Mesenchymal stem cell (in vitro differentiated cells and primary cell): ENCODE measurements around the gene YJEFN3.

Experiments
- DNase-seq: peaks from one replicate; pipeline ENCODE4 v3.0.0-alpha.2; 2013
- H2AFZ ChIP-seq: one replicate; pipeline ENCODE4 v1.6.1; 2013; ENCODE audit warnings: low read depth, mild to moderate bottlenecking, control low read depth, inconsistent platforms, low read length, moderate library complexity
- H2AK5ac ChIP-seq: 2 replicates; pipeline ENCODE4 v1.6.1; 2013; ENCODE audit warnings: low read length, moderate library complexity, mild to moderate bottlenecking, inconsistent platforms; ENCODE audit not compliant: severe bottlenecking
- H2BK120ac ChIP-seq: one replicate; pipeline ENCODE4 v1.6.1; 2013; ENCODE audit warnings: low read depth, mild to moderate bottlenecking, inconsistent platforms, low read length, moderate library complexity
- H2BK12ac ChIP-seq, 2 experiments: one replicate each; pipeline ENCODE4 v1.6.1; 2013; ENCODE audit warnings: inconsistent platforms in 2 of 2, low read length in 2 of 2, mild to moderate bottlenecking in 2 of 2, moderate library complexity in 2 of 2, control low read depth in 1 of 2
- H2BK15ac ChIP-seq: one replicate; pipeline ENCODE4 v1.6.1; 2013; ENCODE audit warnings: mild to moderate bottlenecking, low read depth, inconsistent platforms; ENCODE audit not compliant: poor library complexity, severe bottlenecking
- H2BK5ac ChIP-seq: 2 replicates; pipeline ENCODE4 v1.6.1; 2013; ENCODE audit warnings: low read depth, mild to moderate bottlenecking, low read length, control low read depth, inconsistent platforms; ENCODE audit not compliant: poor library complexity, severe bottlenecking
- H3K14ac ChIP-seq, 2 experiments: one replicate each; pipeline ENCODE4 v1.6.1; 2013; ENCODE audit warnings: inconsistent platforms in 2 of 2, low read length in 2 of 2, control low read depth in 1 of 2, mild to moderate bottlenecking in 1 of 2, moderate library complexity in 1 of 2
- H3K18ac ChIP-seq, 2 experiments: one replicate each; pipeline ENCODE4 v1.6.1; 2013; ENCODE audit warnings: inconsistent platforms in 2 of 2, low read length in 2 of 2, control low read depth in 1 of 2, low read depth in 1 of 2, mild to moderate bottlenecking in 1 of 2
- H3K23ac ChIP-seq, 2 experiments: one replicate each; pipeline ENCODE4 v1.6.1; 2013; ENCODE audit warnings: inconsistent platforms in 2 of 2, low read length in 2 of 2, mild to moderate bottlenecking in 2 of 2, moderate library complexity in 2 of 2, control low read depth in 1 of 2
- H3K27ac ChIP-seq: 2 replicates; pipeline ENCODE4 v1.5.1; 2013; ENCODE audit warnings: mild to moderate bottlenecking, moderate library complexity, low read length, control low read depth, inconsistent platforms; ENCODE audit not compliant: poor library complexity, severe bottlenecking
- H3K27me3 ChIP-seq, 2 experiments: 2 replicates each; pipeline versions ENCODE4 v1.6.1 to v1.7.0; 2013; ENCODE audit warnings: low read length in 2 of 2, mild to moderate bottlenecking in 2 of 2, moderate library complexity in 2 of 2, control low read depth in 1 of 2, inconsistent platforms in 1 of 2; ENCODE audit not compliant: control insufficient read depth in 1 of 2, insufficient read depth in 1 of 2
- H3K36me3 ChIP-seq, 2 experiments: 2 replicates each; pipeline versions ENCODE4 v1.6.1 to v1.7.0; 2013; ENCODE audit warnings: low read length in 2 of 2, control low read depth in 1 of 2, inconsistent platforms in 1 of 2, low read depth in 1 of 2, mild to moderate bottlenecking in 1 of 2; ENCODE audit not compliant: insufficient read depth in 2 of 2, control insufficient read depth in 1 of 2
- H3K4ac ChIP-seq, 2 experiments: one replicate each; pipeline ENCODE4 v1.6.1; 2013; ENCODE audit warnings: inconsistent platforms in 2 of 2, low read length in 2 of 2, mild to moderate bottlenecking in 2 of 2, moderate library complexity in 2 of 2, control low read depth in 1 of 2, low read depth in 1 of 2
- H3K4me1 ChIP-seq: 2 replicates; pipeline ENCODE4 v1.6.1; 2013; ENCODE audit warnings: low read depth, low read length, control low read depth; ENCODE audit not compliant: control insufficient read depth, insufficient read depth
- H3K4me2 ChIP-seq: 2 replicates; pipeline ENCODE4 v1.6.1; 2013; ENCODE audit warnings: low read length, mild to moderate bottlenecking, inconsistent platforms; ENCODE audit not compliant: poor library complexity, severe bottlenecking
- H3K4me3 ChIP-seq, 2 experiments: 2 replicates each; pipeline versions ENCODE4 v1.5.1 to v1.7.0; 2013; ENCODE audit warnings: low read length in 2 of 2, mild to moderate bottlenecking in 2 of 2, control low read depth in 1 of 2, low read depth in 1 of 2; ENCODE audit not compliant: insufficient read depth in 1 of 2
- H3K79me1 ChIP-seq: replicated peaks from 2 replicates; pipeline ENCODE4 v1.6.1; 2013; ENCODE audit warnings: mild to moderate bottlenecking, control low read depth, low read length, inconsistent platforms; ENCODE audit not compliant: poor library complexity, severe bottlenecking
- H3K9ac ChIP-seq: 2 replicates; pipeline ENCODE4 v1.7.0; 2013; ENCODE audit warnings: mild to moderate bottlenecking, low read length, moderate library complexity
- H3K9me3 ChIP-seq: 2 replicates; pipeline ENCODE4 v1.7.0; 2013; ENCODE audit warnings: mild to moderate bottlenecking, low read length; ENCODE audit not compliant: control insufficient read depth
- H4K8ac ChIP-seq: one replicate; pipeline ENCODE4 v1.6.1; 2013; ENCODE audit warnings: inconsistent platforms, mild to moderate bottlenecking, low read length, moderate library complexity
- H4K91ac ChIP-seq: one replicate; pipeline ENCODE4 v1.6.1; 2013; ENCODE audit warnings: mild to moderate bottlenecking, low read length, inconsistent platforms
- WGBS: methylation state at CpG from one replicate; pipeline ENCODE4 v1.1.7; 2013; ENCODE audit warnings: mixed read lengths; 5-methylcytosine and 5-hydroxymethylcytosine counted together

Gene YJEFN3

GRCh38 chr19:19502808-19503602 lies 25.7 kb upstream of the YJEFN3 start:
- WGBS = 95% methylated on average over 18 of the region's 18 CpGs

GRCh38 chr19:19504754-19505668 lies 23.7 kb upstream of the YJEFN3 start:
- Histone ChIP-seq H3K36me3 (peaks cover 82 to 88% of the 10 kb centered on the region in 2 experiments), H3K4me2 (no peak overlapping the region), H3K4me1 (no peaks in the 10 kb centered on the region), H2BK15ac (no peak overlapping the region), H3K18ac (no peak overlapping the region), H3K9ac (no peak overlapping the region), H3K4me3 (no peak overlapping the region), H2AFZ (no peak overlapping the region), H3K27me3 (no peaks in the 10 kb centered on the region), H2BK120ac (no peak overlapping the region), H3K9me3 (no peaks in the 10 kb centered on the region), H3K23ac (no peak overlapping the region), H3K14ac (no peak overlapping the region), H2BK5ac (no peak overlapping the region), H3K27ac (no peak overlapping the region), H2AK5ac (no peak overlapping the region), H2BK12ac (no peak overlapping the region), H4K8ac (no peak overlapping the region), H4K91ac (no peak overlapping the region), H3K4ac (no peak overlapping the region), H3K79me1 (peaks cover 39% of the 10 kb centered on the region)
- DNase-seq = no peak
- WGBS = 96% methylated on average over 23 of the region's 23 CpGs

More at GRCh38 chr19:19502808-19503602, 25.7 kb upstream of the YJEFN3 start:
- no peak overlapping the region for H2BK5ac ChIP-seq
- H3K9me3 ChIP-seq = no peaks in the 10 kb centered on the region
- no peak overlapping the region for H2BK120ac ChIP-seq
- no peak overlapping the region for H4K91ac ChIP-seq
- H4K8ac ChIP-seq = no peak overlapping the region
- H2AFZ ChIP-seq = no peak overlapping the region
- H3K36me3 ChIP-seq = peaks cover 92 to 100% of the 10 kb centered on the region in 2 experiments
- no peak overlapping the region for H2AK5ac ChIP-seq
- no peak overlapping the region for H3K4ac ChIP-seq
- H3K9ac ChIP-seq = no peak overlapping the region
- H3K18ac ChIP-seq = no peak overlapping the region
- H3K79me1 ChIP-seq = peaks cover 55% of the 10 kb centered on the region
- no peak for DNase-seq
- no peak overlapping the region for H3K4me2 ChIP-seq
- no peak overlapping the region for H3K23ac ChIP-seq
- no peak overlapping the region for H3K14ac ChIP-seq
- H2BK12ac ChIP-seq = no peak overlapping the region
- no peaks in the 10 kb centered on the region for H3K4me1 ChIP-seq
- H3K27me3 ChIP-seq = no peaks in the 10 kb centered on the region
- no peak overlapping the region for H3K4me3 ChIP-seq
- H2BK15ac ChIP-seq = no peak overlapping the region
- no peak overlapping the region for H3K27ac ChIP-seq

- H3K9ac ChIP-seq = no peak overlapping the region
- H3K4ac ChIP-seq = no peak overlapping the region
- WGBS = 99% methylated on average over 25 of the region's 27 CpGs
- H3K18ac ChIP-seq = no peak overlapping the region
- no peaks in the 10 kb centered on the region for H3K27me3 ChIP-seq
- no peak overlapping the region for H4K91ac ChIP-seq
- no peak overlapping the region for H3K23ac ChIP-seq
- H2BK12ac ChIP-seq = no peak overlapping the region
- no peak overlapping the region for H3K4me3 ChIP-seq
- no peak overlapping the region for H3K14ac ChIP-seq
- no peak for DNase-seq
- H4K8ac ChIP-seq = no peak overlapping the region
- no peak overlapping the region for H2AFZ ChIP-seq
- no peak overlapping the region for H2BK15ac ChIP-seq
- no peak overlapping the region for H3K27ac ChIP-seq
- H2BK5ac ChIP-seq = no peak overlapping the region
- H3K36me3 ChIP-seq = peaks cover 74 to 80% of the 10 kb centered on the region in 2 experiments
- no peaks in the 10 kb centered on the region for H3K4me1 ChIP-seq
- no peaks in the 10 kb centered on the region for H3K9me3 ChIP-seq
- H2AK5ac ChIP-seq = no peak overlapping the region
- H2BK120ac ChIP-seq = no peak overlapping the region
- no peak overlapping the region for H3K4me2 ChIP-seq
- H3K79me1 ChIP-seq = peaks cover 33% of the 10 kb centered on the region
Observed at GRCh38 chr19:19505669-19506326, 22.9 kb upstream of the YJEFN3 start.
